RWPE2 (cell line): Measurements from ENCODE around the gene RTEL1.
"Not testable (repeated sequence)": the region's sequence is repeated elsewhere in the genome, so short reads cannot be mapped to it uniquely, and the experiment has no call there.

ENCODE experiments used
- ATAC-seq: fragments of 200-7000 bp; cut with Tn5 transposase; 3 replicates; pipeline ENCODE4 v1.9.1; 2021; ENCODE audit warnings: low read depth
- DNase-seq: peaks from one replicate; pipeline ENCODE4 v3.0.0-alpha.2; 2020; ENCODE audit warnings: low spot score
- H3K27ac ChIP-seq: fragments of 450-650 bp; 2 replicates; pipeline ENCODE4 v1.5.1; 2017; ENCODE audit warnings: mild to moderate bottlenecking; ENCODE audit not compliant: poor library complexity, severe bottlenecking
- H3K27me3 ChIP-seq: fragments of 250-450 bp; sonication (Bioruptor Pico); 2 replicates; pipeline ENCODE4 v1.5.1; 2021; ENCODE audit warnings: mild to moderate bottlenecking, moderate library complexity; ENCODE audit not compliant: insufficient read depth, poor library complexity, severe bottlenecking
- H3K36me3 ChIP-seq: fragments of 250-450 bp; sonication (Bioruptor Pico); 2 replicates; pipeline ENCODE4 v1.5.1; 2020; ENCODE audit warnings: low read depth, mild to moderate bottlenecking, moderate library complexity
- H3K4me1 ChIP-seq: fragments of 250-450 bp; sonication (Bioruptor Pico); 2 replicates; pipeline ENCODE4 v1.5.1; 2021; ENCODE audit warnings: mild to moderate bottlenecking, moderate library complexity; ENCODE audit not compliant: insufficient read depth, poor library complexity, severe bottlenecking
- H3K4me3 ChIP-seq: fragments of 250-450 bp; sonication (Bioruptor Pico); 2 replicates; pipeline ENCODE4 v1.5.1; 2021; ENCODE audit warnings: mild to moderate bottlenecking, moderate library complexity; ENCODE audit not compliant: severe bottlenecking
- H3K9me3 ChIP-seq: fragments of 250-450 bp; sonication (Bioruptor Pico); 2 replicates; pipeline ENCODE4 v1.5.1; 2021; ENCODE audit warnings: mild to moderate bottlenecking, moderate library complexity; ENCODE audit not compliant: severe bottlenecking
- TF ChIP-seq, protein P1 (sequence below): fragments of 450-650 bp; IDR thresholded peaks from one replicate; pipeline ENCODE4 v1.5.1; 2017; ENCODE audit warnings: mild to moderate bottlenecking, moderate library complexity; ENCODE audit not compliant: poor library complexity, severe bottlenecking

The RTEL1 gene

GRCh38 chr20:63635431-63636141, 22.5 kb upstream of the RTEL1 start:
- Histone ChIP-seq H3K27me3 (no peaks in the 10 kb centered on the region), H3K36me3 (no peaks in the 10 kb centered on the region), H3K9me3 (no peaks in the 10 kb centered on the region), H3K4me1 (no peaks in the 10 kb centered on the region), H3K27ac (no peak overlapping the region), H3K4me3 (no peak overlapping the region)
- no peak for DNase-seq
- ATAC-seq, result no peak
- TF ChIP-seq, protein P1, sequence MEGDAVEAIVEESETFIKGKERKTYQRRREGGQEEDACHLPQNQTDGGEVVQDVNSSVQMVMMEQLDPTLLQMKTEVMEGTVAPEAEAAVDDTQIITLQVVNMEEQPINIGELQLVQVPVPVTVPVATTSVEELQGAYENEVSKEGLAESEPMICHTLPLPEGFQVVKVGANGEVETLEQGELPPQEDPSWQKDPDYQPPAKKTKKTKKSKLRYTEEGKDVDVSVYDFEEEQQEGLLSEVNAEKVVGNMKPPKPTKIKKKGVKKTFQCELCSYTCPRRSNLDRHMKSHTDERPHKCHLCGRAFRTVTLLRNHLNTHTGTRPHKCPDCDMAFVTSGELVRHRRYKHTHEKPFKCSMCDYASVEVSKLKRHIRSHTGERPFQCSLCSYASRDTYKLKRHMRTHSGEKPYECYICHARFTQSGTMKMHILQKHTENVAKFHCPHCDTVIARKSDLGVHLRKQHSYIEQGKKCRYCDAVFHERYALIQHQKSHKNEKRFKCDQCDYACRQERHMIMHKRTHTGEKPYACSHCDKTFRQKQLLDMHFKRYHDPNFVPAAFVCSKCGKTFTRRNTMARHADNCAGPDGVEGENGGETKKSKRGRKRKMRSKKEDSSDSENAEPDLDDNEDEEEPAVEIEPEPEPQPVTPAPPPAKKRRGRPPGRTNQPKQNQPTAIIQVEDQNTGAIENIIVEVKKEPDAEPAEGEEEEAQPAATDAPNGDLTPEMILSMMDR, result no peak

- no peaks in the 10 kb centered on the region for H3K9me3 ChIP-seq
- H3K36me3 ChIP-seq, result no peaks in the 10 kb centered on the region
- no peaks in the 10 kb centered on the region for H3K27me3 ChIP-seq
- TF ChIP-seq, protein P1, result no peak
- ATAC-seq (no peak; the same call in 2 of the 3 replicates), DNase-seq (no peak)
- H3K4me3 ChIP-seq, result no peak overlapping the region
- H3K27ac ChIP-seq, result no peak overlapping the region
- H3K4me1 ChIP-seq, result no peaks in the 10 kb centered on the region
Measured at GRCh38 chr20:63636752-63637628, 21.1 kb upstream of the RTEL1 start.

DNA sequence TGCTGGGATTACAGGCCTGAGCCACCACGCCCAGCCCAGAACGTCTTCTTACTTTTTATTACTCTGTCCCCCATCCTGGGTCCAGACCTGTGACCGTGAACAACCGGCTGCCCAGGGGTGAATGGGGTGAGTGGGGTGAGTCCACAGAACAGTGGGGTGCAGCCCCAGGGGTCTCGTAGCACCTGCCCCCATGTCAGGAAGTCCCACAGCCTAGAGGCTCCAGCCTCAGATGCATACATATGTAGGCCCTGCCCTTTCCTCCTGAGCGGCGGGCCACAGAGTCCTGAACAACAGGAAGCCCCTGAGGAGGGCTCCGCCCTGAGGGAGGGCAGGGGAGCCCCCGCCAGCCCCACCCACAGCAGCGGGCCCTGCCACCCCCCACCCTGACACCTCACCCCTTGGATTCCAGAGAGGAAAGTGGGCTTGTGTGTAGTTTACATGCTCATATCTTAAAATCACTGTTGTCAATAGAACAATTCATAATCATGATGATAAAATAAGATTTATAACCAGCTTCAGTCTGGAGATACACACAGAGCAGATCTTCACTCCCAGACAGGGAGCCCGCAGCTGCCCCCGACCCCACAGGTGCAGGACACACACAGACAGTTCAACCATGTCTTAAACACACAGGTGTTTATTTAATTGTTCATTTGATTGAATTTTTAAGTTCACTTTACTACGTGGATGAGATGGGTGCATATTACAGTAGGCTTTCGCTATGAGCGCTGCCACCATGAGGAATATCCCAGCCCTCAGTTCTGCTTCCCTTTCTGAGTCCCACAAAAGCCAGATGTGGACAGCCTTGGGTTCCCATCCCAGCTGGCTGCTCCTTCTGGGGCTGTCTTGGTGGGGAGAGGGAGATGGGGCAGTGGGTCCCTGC, 18.8 kb upstream of the RTEL1 start:
- DNase-seq (no peak), ATAC-seq (no peak)
- Histone ChIP-seq H3K4me1 (no peaks in the 10 kb centered on the region), H3K4me3 (no peak overlapping the region), H3K9me3 (no peaks in the 10 kb centered on the region), H3K36me3 (no peaks in the 10 kb centered on the region), H3K27me3 (no peaks in the 10 kb centered on the region), H3K27ac (peak overlapping the region; percentile 1)
- TF ChIP-seq, protein P1, result no peak

DNA sequence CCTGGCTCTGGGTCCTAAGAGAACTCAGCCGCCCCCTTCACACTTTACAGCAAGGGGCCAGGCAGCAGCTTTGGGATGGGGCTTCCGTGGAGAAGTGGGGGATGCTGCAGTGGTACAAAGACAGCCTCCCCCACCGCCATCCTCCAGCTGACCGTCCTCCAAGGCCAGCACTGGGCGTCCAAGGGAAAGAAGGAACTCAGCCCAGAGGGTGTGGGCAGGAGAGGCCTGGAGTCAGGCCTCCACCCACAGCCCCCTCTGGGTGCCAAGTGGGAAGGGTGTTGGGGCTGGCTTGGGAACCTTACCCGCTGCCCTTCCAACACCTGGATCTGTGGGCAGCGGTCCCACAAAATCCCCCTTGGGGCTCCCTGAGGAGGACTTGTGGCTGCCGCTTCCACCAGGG, 18.0 kb upstream of the RTEL1 start:
- Histone ChIP-seq H3K4me3 (no peak overlapping the region), H3K9me3 (no peaks in the 10 kb centered on the region), H3K27ac (no peak overlapping the region), H3K4me1 (no peaks in the 10 kb centered on the region), H3K36me3 (no peaks in the 10 kb centered on the region), H3K27me3 (no peaks in the 10 kb centered on the region)
- ATAC-seq, result no peak
- TF ChIP-seq, protein P1, result no peak
- DNase-seq, result peak; percentile 84

DNA sequence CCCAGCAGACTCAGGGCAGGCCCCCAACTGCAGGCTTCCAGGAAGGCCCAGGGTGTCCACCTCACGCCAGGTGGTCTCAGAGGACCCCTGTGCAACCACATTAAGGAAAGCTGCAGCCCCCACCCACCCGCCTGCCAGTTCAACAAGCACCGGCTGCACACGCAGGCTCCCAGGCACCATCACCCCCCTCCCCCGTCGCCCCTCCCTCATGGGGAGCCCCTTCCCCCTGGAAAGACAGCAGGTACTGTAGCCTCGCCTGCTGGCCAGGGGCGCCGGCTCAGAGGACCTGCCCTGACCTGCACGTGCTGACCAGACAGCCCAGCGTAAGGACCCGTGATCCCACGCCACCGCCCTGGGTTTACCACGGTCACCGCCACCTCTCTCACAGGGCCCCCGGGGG, 17.4 kb upstream of the RTEL1 start:
- H3K4me1 ChIP-seq, H3K9me3 ChIP-seq, H3K27ac ChIP-seq, H3K36me3 ChIP-seq, ATAC-seq, H3K27me3 ChIP-seq, H3K4me3 ChIP-seq: not testable (repeated sequence)
- peak; percentile 89 for DNase-seq
